Neural cell (in vitro differentiated cells): ENCODE data around the gene NOTCH4.

Experiments
- EZH2 ChIP-seq: fragments of 200-600, 300-800 bp; shearing (Covaris generic), sonication (generic); IDR thresholded peaks from 2 replicates; pipeline ENCODE4 v1.6.1; 2014; ENCODE audit warnings: antibody characterized with exemption, low read length, borderline replicate concordance, mild to moderate bottlenecking; ENCODE audit not compliant: insufficient read depth, poor library complexity, severe bottlenecking
- POLR2AphosphoS5 ChIP-seq: IDR thresholded peaks from 2 replicates; pipeline ENCODE4 v1.6.1; 2012
- RAD21 ChIP-seq: fragments of 450-650 bp; conservative IDR thresholded peaks from 2 replicates; pipeline ENCODE4 v1.6.1; 2014; ENCODE audit warnings: antibody characterized with exemption, mild to moderate bottlenecking, moderate library complexity
- TF ChIP-seq, protein P1 (sequence below): fragments of 450-650 bp; IDR thresholded peaks from 2 replicates; pipeline ENCODE4 v1.5.1; 2014; ENCODE audit warnings: antibody characterized with exemption, mild to moderate bottlenecking, moderate library complexity; ENCODE audit not compliant: poor library complexity, severe bottlenecking
- TF ChIP-seq, protein P2 (sequence below): IDR thresholded peaks from 2 replicates; pipeline ENCODE4 v1.6.1; 2012; ENCODE audit warnings: borderline replicate concordance

DNA sequence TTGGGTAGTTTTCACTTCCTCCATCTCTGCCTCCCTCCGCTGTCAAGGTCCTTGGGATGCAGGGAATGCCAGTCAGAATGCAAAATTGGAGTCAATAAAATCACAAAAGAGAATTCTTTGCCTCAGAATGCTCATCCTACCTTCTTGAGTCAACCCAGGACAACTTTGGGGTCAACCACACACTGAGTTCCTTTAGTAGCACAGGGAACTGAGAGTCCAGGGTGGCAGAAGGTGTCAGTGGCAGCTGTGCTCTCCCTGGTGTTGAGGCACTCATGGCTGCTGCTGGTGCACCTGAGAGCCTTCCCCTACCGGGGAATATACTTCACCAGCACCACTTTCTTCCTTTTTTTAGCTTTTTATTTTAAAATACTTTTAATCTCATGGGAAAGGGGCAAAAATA lies 829 bp upstream of the NOTCH4 start:
- TF ChIP-seq, protein P1, sequence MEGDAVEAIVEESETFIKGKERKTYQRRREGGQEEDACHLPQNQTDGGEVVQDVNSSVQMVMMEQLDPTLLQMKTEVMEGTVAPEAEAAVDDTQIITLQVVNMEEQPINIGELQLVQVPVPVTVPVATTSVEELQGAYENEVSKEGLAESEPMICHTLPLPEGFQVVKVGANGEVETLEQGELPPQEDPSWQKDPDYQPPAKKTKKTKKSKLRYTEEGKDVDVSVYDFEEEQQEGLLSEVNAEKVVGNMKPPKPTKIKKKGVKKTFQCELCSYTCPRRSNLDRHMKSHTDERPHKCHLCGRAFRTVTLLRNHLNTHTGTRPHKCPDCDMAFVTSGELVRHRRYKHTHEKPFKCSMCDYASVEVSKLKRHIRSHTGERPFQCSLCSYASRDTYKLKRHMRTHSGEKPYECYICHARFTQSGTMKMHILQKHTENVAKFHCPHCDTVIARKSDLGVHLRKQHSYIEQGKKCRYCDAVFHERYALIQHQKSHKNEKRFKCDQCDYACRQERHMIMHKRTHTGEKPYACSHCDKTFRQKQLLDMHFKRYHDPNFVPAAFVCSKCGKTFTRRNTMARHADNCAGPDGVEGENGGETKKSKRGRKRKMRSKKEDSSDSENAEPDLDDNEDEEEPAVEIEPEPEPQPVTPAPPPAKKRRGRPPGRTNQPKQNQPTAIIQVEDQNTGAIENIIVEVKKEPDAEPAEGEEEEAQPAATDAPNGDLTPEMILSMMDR = no peak
- TF ChIP-seq EZH2 (no peak), RAD21 (no peak), POLR2AphosphoS5 (no peak)
- TF ChIP-seq, protein P2, sequence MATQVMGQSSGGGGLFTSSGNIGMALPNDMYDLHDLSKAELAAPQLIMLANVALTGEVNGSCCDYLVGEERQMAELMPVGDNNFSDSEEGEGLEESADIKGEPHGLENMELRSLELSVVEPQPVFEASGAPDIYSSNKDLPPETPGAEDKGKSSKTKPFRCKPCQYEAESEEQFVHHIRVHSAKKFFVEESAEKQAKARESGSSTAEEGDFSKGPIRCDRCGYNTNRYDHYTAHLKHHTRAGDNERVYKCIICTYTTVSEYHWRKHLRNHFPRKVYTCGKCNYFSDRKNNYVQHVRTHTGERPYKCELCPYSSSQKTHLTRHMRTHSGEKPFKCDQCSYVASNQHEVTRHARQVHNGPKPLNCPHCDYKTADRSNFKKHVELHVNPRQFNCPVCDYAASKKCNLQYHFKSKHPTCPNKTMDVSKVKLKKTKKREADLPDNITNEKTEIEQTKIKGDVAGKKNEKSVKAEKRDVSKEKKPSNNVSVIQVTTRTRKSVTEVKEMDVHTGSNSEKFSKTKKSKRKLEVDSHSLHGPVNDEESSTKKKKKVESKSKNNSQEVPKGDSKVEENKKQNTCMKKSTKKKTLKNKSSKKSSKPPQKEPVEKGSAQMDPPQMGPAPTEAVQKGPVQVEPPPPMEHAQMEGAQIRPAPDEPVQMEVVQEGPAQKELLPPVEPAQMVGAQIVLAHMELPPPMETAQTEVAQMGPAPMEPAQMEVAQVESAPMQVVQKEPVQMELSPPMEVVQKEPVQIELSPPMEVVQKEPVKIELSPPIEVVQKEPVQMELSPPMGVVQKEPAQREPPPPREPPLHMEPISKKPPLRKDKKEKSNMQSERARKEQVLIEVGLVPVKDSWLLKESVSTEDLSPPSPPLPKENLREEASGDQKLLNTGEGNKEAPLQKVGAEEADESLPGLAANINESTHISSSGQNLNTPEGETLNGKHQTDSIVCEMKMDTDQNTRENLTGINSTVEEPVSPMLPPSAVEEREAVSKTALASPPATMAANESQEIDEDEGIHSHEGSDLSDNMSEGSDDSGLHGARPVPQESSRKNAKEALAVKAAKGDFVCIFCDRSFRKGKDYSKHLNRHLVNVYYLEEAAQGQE = no peak
